A673 (cell line): ENCODE results near the gene STK17A. TPM values are rescaled to one million over a fixed set of nuclear protein-coding genes. Genes with fewer than 3 reads are reported as not detected.
A peak's percentile ranks its signal among the peaks of the same experiment; 100 is the strongest.
"Not testable (repeated sequence)": the region's sequence is repeated elsewhere in the genome, so short reads cannot be mapped to it uniquely, and the experiment has no call there.

Experiments used
- BruUV-seq: library from RNA; stranded (reverse); fragments of 400-500 nt; replicated peaks from 2 replicates; lab custom pipeline; 2021; lab: Mats Ljungman, UMichigan
- CTCF ChIA-PET: fragments of 300-600 bp; sonication (Branson Sonifier 250); formaldehyde crosslinking; loops from one replicate; lab custom pipeline; 2022; ENCODE audit warnings: antibody characterized with exemption; lab: Charles Lee
- POLR2A ChIA-PET: fragments of 300-600 bp; sonication (Branson Sonifier 250); formaldehyde crosslinking; loops from one replicate; lab custom pipeline; 2022; ENCODE audit warnings: antibody characterized with exemption; ENCODE audit not compliant: low non-redundant PET; lab: Charles Lee
- DNase-seq: peaks from one replicate; pipeline ENCODE4 v3.0.0-alpha.2; 2015; ENCODE audit warnings: low spot score
- H3K27ac ChIP-seq: fragments of 200-600 bp; sonication (generic); 2 replicates; pipeline ENCODE4 v1.5.1; 2016; ENCODE audit warnings: mixed run types, low read depth, mild to moderate bottlenecking, mixed read lengths, antibody characterized with exemption, low read length; ENCODE audit not compliant: poor library complexity, severe bottlenecking
- H3K27me3 ChIP-seq: fragments of 200-600 bp; sonication (generic); replicated peaks from 2 replicates; pipeline ENCODE4 v1.6.1; 2017; ENCODE audit warnings: mixed run types, low read depth, mild to moderate bottlenecking, mixed read lengths, antibody characterized with exemption, low read length; ENCODE audit not compliant: insufficient read depth, poor library complexity
- H3K36me3 ChIP-seq: fragments of 200-600 bp; sonication (generic); 2 replicates; pipeline ENCODE4 v1.6.1; 2016; ENCODE audit warnings: mixed run types, mild to moderate bottlenecking, mixed read lengths, antibody characterized with exemption, low read length; ENCODE audit not compliant: insufficient read depth, poor library complexity, severe bottlenecking
- H3K4me1 ChIP-seq: fragments of 200-600 bp; sonication (generic); 2 replicates; pipeline ENCODE4 v1.6.1; 2017; ENCODE audit warnings: mixed run types, mild to moderate bottlenecking, mixed read lengths, antibody characterized with exemption, low read length; ENCODE audit not compliant: insufficient read depth, poor library complexity, severe bottlenecking
- H3K4me3 ChIP-seq: fragments of 200-600 bp; sonication (generic); 2 replicates; pipeline ENCODE4 v1.5.1; 2016; ENCODE audit warnings: low read depth, mixed run types, mild to moderate bottlenecking, mixed read lengths, low read length; ENCODE audit not compliant: poor library complexity, severe bottlenecking
- H3K9me3 ChIP-seq: fragments of 200-600 bp; sonication (generic); 2 replicates; pipeline ENCODE4 v1.6.1; 2016; ENCODE audit warnings: mixed run types, low read depth, mild to moderate bottlenecking, mixed read lengths, antibody characterized with exemption, low read length; ENCODE audit not compliant: poor library complexity, severe bottlenecking
- EZH2 ChIP-seq: fragments of 200-600 bp; sonication (generic); IDR thresholded peaks from 2 replicates; pipeline ENCODE4 v1.6.1; 2017; ENCODE audit warnings: borderline replicate concordance, low read depth, mild to moderate bottlenecking, mixed read lengths, antibody characterized with exemption, low read length; ENCODE audit not compliant: poor library complexity, severe bottlenecking
- intact Hi-C: fragments of 100-400 bp; cut with micrococcal nuclease; formaldehyde crosslinking; loops from one replicate; pipeline ENCODE4 v1.10.0; 2022; ENCODE audit not compliant: unreplicated experiment
- total RNA-seq: library from RNA; stranded (reverse); gene quantifications from 2 replicates; pipeline ENCODE4 v1.2.3, GENCODE V29; 2021
- TF ChIP-seq, protein P1 (sequence below): fragments of 300-800, 200-600 bp; sonication (generic); conservative IDR thresholded peaks from 2 replicates; pipeline ENCODE4 v1.5.1; 2017; ENCODE audit warnings: low read depth, mild to moderate bottlenecking, antibody characterized with exemption, low read length, moderate library complexity, mixed read lengths

Gene STK17A
- total RNA-seq, 1 experiment from 2014 or later: 27.3 TPM

GRCh38 chr7:43671521-43671920 is 88.6 kb downstream of the STK17A start:
- Histone ChIP-seq H3K9me3 (peaks cover 11% of the 10 kb centered on the region), H3K36me3 (no peaks in the 10 kb centered on the region), H3K27me3 (no peaks in the 10 kb centered on the region), H3K27ac (no peak overlapping the region), H3K4me1 (no peaks in the 10 kb centered on the region), H3K4me3 (no peak overlapping the region)
- ChIA-PET POLR2A (no interaction called here), CTCF (no interaction called here)
- no TSS peak for BruUV-seq
- intact Hi-C loops: no loop called here
- TF ChIP-seq, protein P1, sequence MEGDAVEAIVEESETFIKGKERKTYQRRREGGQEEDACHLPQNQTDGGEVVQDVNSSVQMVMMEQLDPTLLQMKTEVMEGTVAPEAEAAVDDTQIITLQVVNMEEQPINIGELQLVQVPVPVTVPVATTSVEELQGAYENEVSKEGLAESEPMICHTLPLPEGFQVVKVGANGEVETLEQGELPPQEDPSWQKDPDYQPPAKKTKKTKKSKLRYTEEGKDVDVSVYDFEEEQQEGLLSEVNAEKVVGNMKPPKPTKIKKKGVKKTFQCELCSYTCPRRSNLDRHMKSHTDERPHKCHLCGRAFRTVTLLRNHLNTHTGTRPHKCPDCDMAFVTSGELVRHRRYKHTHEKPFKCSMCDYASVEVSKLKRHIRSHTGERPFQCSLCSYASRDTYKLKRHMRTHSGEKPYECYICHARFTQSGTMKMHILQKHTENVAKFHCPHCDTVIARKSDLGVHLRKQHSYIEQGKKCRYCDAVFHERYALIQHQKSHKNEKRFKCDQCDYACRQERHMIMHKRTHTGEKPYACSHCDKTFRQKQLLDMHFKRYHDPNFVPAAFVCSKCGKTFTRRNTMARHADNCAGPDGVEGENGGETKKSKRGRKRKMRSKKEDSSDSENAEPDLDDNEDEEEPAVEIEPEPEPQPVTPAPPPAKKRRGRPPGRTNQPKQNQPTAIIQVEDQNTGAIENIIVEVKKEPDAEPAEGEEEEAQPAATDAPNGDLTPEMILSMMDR: no peak
- TF ChIP-seq EZH2: no peak
- DNase-seq: no peak

DNA sequence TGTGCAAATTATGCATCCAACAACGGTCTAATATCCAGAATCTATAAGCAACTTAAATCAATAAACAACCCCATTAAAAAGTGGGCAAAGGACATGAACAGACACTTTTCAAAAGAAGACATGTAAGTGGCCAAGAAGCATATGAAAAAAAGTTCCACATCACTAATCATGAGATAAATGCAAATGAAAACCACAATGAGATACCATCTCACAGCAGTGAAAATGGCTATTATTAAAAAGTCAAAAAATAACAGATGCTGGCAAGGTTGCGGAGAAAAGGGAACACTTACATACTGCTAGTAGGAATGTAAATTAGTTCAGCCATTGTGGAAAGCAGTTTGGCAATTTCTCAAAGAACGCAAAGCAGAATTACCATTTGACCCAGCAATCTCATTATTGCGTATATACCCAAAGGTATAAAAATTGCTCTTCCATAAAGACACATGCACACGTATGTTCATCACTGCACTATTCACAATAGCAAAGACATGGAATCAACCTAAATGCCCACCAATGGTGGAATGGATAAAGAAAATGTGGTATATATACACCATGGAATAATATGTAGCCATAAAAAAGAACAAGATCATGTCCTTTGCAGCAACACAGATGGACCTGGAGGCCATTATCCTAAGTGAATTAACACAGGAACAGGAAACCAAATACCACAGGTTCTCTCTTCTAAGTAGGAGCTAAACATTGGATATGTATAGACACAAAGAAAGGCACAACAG is 90.5 kb downstream of the STK17A start:
- H3K4me1 ChIP-seq, POLR2A ChIA-PET, H3K27ac ChIP-seq, H3K36me3 ChIP-seq, H3K27me3 ChIP-seq, intact Hi-C loops, BruUV-seq, H3K4me3 ChIP-seq: not testable (repeated sequence)
- peak; percentile 11 for DNase-seq
- CTCF ChIA-PET: interaction anchor here (0.9 kb wide), 1 partner anchor 90 kb away, joined by 3 read pairs; the partner anchor contains the start of gene STK17A
- peaks cover 11% of the 10 kb centered on the region for H3K9me3 ChIP-seq

- DNase-seq: peak; percentile 81
- H3K27me3 ChIP-seq: no peaks in the 10 kb centered on the region
- CTCF ChIA-PET: interaction anchor here (0.9 kb wide), 1 partner anchor 92 kb away, joined by 3 read pairs; the partner anchor contains the start of gene STK17A
- H3K4me3 ChIP-seq: no peak overlapping the region
- H3K27ac ChIP-seq: peak overlapping the region; percentile 53
- no peak for TF ChIP-seq EZH2
- TF ChIP-seq, protein P1: no peak
- H3K36me3 ChIP-seq: no peaks in the 10 kb centered on the region
- H3K4me1 ChIP-seq: peaks cover under 1% of the 10 kb centered on the region
- POLR2A ChIA-PET: no interaction called here
- BruUV-seq: no TSS peak
- H3K9me3 ChIP-seq: peaks cover 8% of the 10 kb centered on the region
- intact Hi-C loops: no loop called here
Measured at GRCh38 chr7:43674559-43675436, 91.9 kb downstream of the STK17A start.

Other genes starting within 250 kb of the STK17A start
- 105 and 115 TPM in 2 replicates for gene COA1, start 146.4 kb downstream of the STK17A start, total RNA-seq
- gene BLVRA, start 175.6 kb downstream of the STK17A start, total RNA-seq: 20.6 and 27.4 TPM in 2 replicates